ENCODE measurements around the gene ACSL1.
"Not testable (repeated sequence)": the region's sequence is repeated elsewhere in the genome, so short reads cannot be mapped to it uniquely, and the experiment has no call there.

The ACSL1 gene

DNA sequence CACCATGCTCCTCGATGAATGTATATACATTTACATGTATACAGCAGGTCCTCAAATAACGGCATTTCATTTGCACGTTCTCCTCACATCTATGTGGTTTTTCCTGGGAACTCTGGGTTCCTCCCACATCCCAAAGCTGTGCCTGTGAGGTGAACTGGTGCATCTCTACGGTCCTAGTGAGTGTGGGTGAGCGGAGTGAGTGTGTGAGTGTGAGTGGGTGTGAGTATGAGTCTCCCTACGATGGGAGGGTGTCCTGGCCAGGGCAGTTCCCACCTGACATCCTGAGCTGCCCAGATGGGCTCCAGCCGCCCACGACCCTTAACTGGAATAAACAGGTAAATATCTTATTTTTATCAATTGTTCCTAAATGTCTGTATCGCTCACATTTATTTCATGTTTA, 40.0 kb downstream of the ACSL1 start:
- Histone ChIP-seq H3K9me3 (ENCODE audit: low read depth, low read length) (no peaks in the 10 kb centered on the region), H3K4me3 (no peak overlapping the region), H3K36me3 (ENCODE audit: insufficient read depth, low read length) (no peaks in the 10 kb centered on the region), H3K9ac (ENCODE audit: insufficient read length) (no peak overlapping the region), H3K27ac (no peak overlapping the region)
- no peak for DNase-seq (ENCODE audit: low read depth, low spot score)
- TF ChIP-seq EZH2 (IDR thresholded peaks at IDR 0.05): no peak
- TF ChIP-seq FOXP2 (optimal IDR thresholded peaks at IDR 0.05; ENCODE audit: control extremely low read depth, extremely low read length, insufficient read depth): no peak
- no peak for TF ChIP-seq POLR2AphosphoS5 (IDR thresholded peaks at IDR 0.05; ENCODE audit: borderline replicate concordance, low read depth, low read length)

GRCh38 chr4:184784628-184785257, 41.0 kb downstream of the ACSL1 start:
- Histone ChIP-seq H3K27ac (no peak overlapping the region), H3K9ac (ENCODE audit: insufficient read length) (no peak overlapping the region), H3K36me3 (ENCODE audit: insufficient read depth, low read length) (no peaks in the 10 kb centered on the region), H3K9me3 (ENCODE audit: low read depth, low read length) (no peaks in the 10 kb centered on the region), H3K4me3 (no peak overlapping the region)
- TF ChIP-seq POLR2AphosphoS5 (IDR thresholded peaks at IDR 0.05; ENCODE audit: borderline replicate concordance, low read depth, low read length) (no peak), EZH2 (IDR thresholded peaks at IDR 0.05) (no peak), FOXP2 (optimal IDR thresholded peaks at IDR 0.05; ENCODE audit: control extremely low read depth, extremely low read length, insufficient read depth) (no peak)
- no peak for DNase-seq (ENCODE audit: low read depth, low spot score)

- H3K9me3 ChIP-seq (ENCODE audit: low read depth, low read length): no peaks in the 10 kb centered on the region
- H3K27ac ChIP-seq: no peak overlapping the region
- no peaks in the 10 kb centered on the region for H3K36me3 ChIP-seq (ENCODE audit: insufficient read depth, low read length)
- no peak for DNase-seq (ENCODE audit: low read depth, low spot score)
- no peak overlapping the region for H3K9ac ChIP-seq (ENCODE audit: insufficient read length)
- H3K4me3 ChIP-seq: no peak overlapping the region
- TF ChIP-seq EZH2 (IDR thresholded peaks at IDR 0.05): no peak
- TF ChIP-seq POLR2AphosphoS5 (IDR thresholded peaks at IDR 0.05; ENCODE audit: borderline replicate concordance, low read depth, low read length): no peak
- TF ChIP-seq FOXP2 (optimal IDR thresholded peaks at IDR 0.05; ENCODE audit: control extremely low read depth, extremely low read length, insufficient read depth): no peak
These were observed 42.9 kb downstream of the ACSL1 start for GRCh38 chr4:184782731-184783373.

GRCh38 chr4:184779160-184779559, 46.6 kb downstream of the ACSL1 start:
- H3K4me3 ChIP-seq; H3K9ac ChIP-seq (ENCODE audit: insufficient read length); H3K27ac ChIP-seq; H3K9me3 ChIP-seq (ENCODE audit: low read depth, low read length); H3K36me3 ChIP-seq (ENCODE audit: insufficient read depth, low read length); DNase-seq (ENCODE audit: low read depth, low spot score): not testable (repeated sequence)

DNA sequence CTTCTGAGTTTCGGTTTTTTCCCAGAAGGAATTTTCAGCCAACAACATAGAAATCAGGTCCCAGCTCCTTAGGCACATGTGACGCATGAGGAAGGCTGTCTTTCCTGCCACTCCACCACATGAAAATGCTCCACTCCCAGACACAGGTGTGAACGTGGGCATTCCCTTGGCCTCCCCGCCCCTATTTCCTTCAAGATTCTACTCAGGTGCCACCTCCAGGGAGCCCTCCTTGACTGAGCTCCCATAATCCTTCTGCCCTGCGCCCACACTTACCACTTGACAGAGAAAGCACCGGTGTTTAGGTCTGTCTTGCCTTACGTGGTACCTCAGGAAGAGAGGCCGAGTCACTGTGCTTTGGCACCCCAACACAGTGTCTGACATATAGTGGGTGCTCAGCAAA, 47.4 kb downstream of the ACSL1 start:
- Histone ChIP-seq H3K9ac (ENCODE audit: insufficient read length) (no peak overlapping the region), H3K9me3 (ENCODE audit: low read depth, low read length) (no peaks in the 10 kb centered on the region), H3K27ac (no peak overlapping the region), H3K4me3 (no peak overlapping the region), H3K36me3 (ENCODE audit: insufficient read depth, low read length) (no peaks in the 10 kb centered on the region)
- TF ChIP-seq POLR2AphosphoS5 (IDR thresholded peaks at IDR 0.05; ENCODE audit: borderline replicate concordance, low read depth, low read length) (no peak), FOXP2 (optimal IDR thresholded peaks at IDR 0.05; ENCODE audit: control extremely low read depth, extremely low read length, insufficient read depth) (no peak), EZH2 (IDR thresholded peaks at IDR 0.05) (no peak)
- no peak for DNase-seq (ENCODE audit: low read depth, low spot score)

- no peak overlapping the region for H3K9ac ChIP-seq (ENCODE audit: insufficient read length)
- no peaks in the 10 kb centered on the region for H3K36me3 ChIP-seq (ENCODE audit: insufficient read depth, low read length)
- no peak overlapping the region for H3K27ac ChIP-seq
- no peaks in the 10 kb centered on the region for H3K9me3 ChIP-seq (ENCODE audit: low read depth, low read length)
- no peak overlapping the region for H3K4me3 ChIP-seq
- no peak for DNase-seq (ENCODE audit: low read depth, low spot score)
- no peak for TF ChIP-seq FOXP2 (optimal IDR thresholded peaks at IDR 0.05; ENCODE audit: control extremely low read depth, extremely low read length, insufficient read depth)
- TF ChIP-seq EZH2 (IDR thresholded peaks at IDR 0.05): no peak
- TF ChIP-seq POLR2AphosphoS5 (IDR thresholded peaks at IDR 0.05; ENCODE audit: borderline replicate concordance, low read depth, low read length): no peak
These were observed 48.9 kb downstream of the ACSL1 start for GRCh38 chr4:184776821-184777220.

DNA sequence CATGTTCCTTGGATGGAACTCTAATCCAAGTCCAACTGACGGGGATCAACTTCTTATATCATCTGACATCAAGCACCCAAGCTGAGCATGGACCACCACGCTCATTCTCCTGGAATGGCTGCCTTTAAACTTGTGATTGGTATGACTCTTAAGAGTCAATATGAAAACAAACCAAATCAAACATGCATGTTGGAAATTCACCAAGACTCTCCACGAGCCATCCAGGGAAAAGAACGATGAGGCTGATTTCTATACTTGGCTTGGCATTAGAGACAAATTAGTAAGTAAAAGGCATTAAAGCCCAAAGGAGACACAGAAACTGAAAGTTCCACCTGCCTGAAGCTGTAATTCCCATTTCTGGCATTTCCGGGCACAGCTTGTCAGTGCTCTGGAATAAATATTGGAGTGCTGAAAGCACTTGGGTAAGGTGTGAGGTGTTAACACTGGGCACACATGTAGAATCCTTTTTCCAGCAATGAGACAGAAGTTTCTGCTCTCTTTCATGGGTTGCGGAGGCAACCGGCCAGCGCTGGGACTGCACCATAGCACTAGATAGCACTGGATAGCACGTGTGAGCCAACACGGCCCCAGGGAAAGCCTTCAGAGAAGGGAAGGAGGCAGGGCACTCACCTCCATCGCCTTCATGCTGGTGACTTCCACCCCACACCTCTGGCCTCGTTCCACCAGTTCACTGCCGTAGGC, 49.8 kb downstream of the ACSL1 start:
- no peaks in the 10 kb centered on the region for H3K36me3 ChIP-seq (ENCODE audit: insufficient read depth, low read length)
- H3K4me3 ChIP-seq: no peak overlapping the region
- DNase-seq (ENCODE audit: low read depth, low spot score): no peak
- H3K27ac ChIP-seq: no peak overlapping the region
- no peak for TF ChIP-seq FOXP2 (optimal IDR thresholded peaks at IDR 0.05; ENCODE audit: control extremely low read depth, extremely low read length, insufficient read depth)
- no peak for TF ChIP-seq POLR2AphosphoS5 (IDR thresholded peaks at IDR 0.05; ENCODE audit: borderline replicate concordance, low read depth, low read length)
- TF ChIP-seq EZH2 (IDR thresholded peaks at IDR 0.05): no peak
- no peak overlapping the region for H3K9ac ChIP-seq (ENCODE audit: insufficient read length)
- H3K9me3 ChIP-seq (ENCODE audit: low read depth, low read length): no peaks in the 10 kb centered on the region

DNA sequence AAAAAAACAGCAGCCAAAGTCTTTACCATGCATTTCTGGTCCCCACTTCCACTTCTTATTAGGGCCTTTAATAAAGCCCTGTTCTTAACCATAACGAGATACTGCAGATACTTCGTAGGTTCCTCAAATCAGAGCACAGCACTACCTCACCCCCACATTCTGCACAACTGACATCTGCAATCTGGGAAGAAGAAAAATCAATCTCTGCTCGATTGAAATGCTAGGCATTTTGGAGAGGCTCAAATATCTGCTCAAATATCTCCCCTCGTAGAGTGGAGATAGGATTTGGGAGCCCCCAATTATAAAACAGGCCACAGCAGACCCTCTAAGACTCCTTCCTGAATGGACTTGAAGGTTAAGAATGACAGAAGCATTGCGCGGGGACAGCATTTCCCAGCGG, 51.6 kb downstream of the ACSL1 start:
- DNase-seq (ENCODE audit: low read depth, low spot score): no peak
- Histone ChIP-seq H3K4me3 (no peak overlapping the region), H3K27ac (no peak overlapping the region), H3K36me3 (ENCODE audit: insufficient read depth, low read length) (no peaks in the 10 kb centered on the region), H3K9me3 (ENCODE audit: low read depth, low read length) (no peaks in the 10 kb centered on the region), H3K9ac (ENCODE audit: insufficient read length) (no peak overlapping the region)
- no peak for TF ChIP-seq FOXP2 (optimal IDR thresholded peaks at IDR 0.05; ENCODE audit: control extremely low read depth, extremely low read length, insufficient read depth)
- no peak for TF ChIP-seq POLR2AphosphoS5 (IDR thresholded peaks at IDR 0.05; ENCODE audit: borderline replicate concordance, low read depth, low read length)
- no peak for TF ChIP-seq EZH2 (IDR thresholded peaks at IDR 0.05)
